A673 (cell line): ENCODE measurements around the gene SIX2. TPM values are rescaled to one million over a fixed set of nuclear protein-coding genes. Genes with fewer than 3 reads are reported as not detected.

Experiments
- BruUV-seq: library from RNA; stranded (reverse); fragments of 400-500 nt; replicated peaks from 2 replicates; lab custom pipeline; 2021; lab: Mats Ljungman, UMichigan
- CTCF ChIA-PET: fragments of 300-600 bp; sonication (Branson Sonifier 250); formaldehyde crosslinking; loops from one replicate; lab custom pipeline; 2022; ENCODE audit warnings: antibody characterized with exemption; lab: Charles Lee
- POLR2A ChIA-PET: fragments of 300-600 bp; sonication (Branson Sonifier 250); formaldehyde crosslinking; loops from one replicate; lab custom pipeline; 2022; ENCODE audit warnings: antibody characterized with exemption; ENCODE audit not compliant: low non-redundant PET; lab: Charles Lee
- DNase-seq: peaks from one replicate; pipeline ENCODE4 v3.0.0-alpha.2; 2015; ENCODE audit warnings: low spot score
- H3K27ac ChIP-seq: fragments of 200-600 bp; sonication (generic); 2 replicates; pipeline ENCODE4 v1.5.1; 2016; ENCODE audit warnings: mixed run types, low read depth, mild to moderate bottlenecking, mixed read lengths, antibody characterized with exemption, low read length; ENCODE audit not compliant: poor library complexity, severe bottlenecking
- H3K27me3 ChIP-seq: fragments of 200-600 bp; sonication (generic); replicated peaks from 2 replicates; pipeline ENCODE4 v1.6.1; 2017; ENCODE audit warnings: mixed run types, low read depth, mild to moderate bottlenecking, mixed read lengths, antibody characterized with exemption, low read length; ENCODE audit not compliant: insufficient read depth, poor library complexity
- H3K36me3 ChIP-seq: fragments of 200-600 bp; sonication (generic); 2 replicates; pipeline ENCODE4 v1.6.1; 2016; ENCODE audit warnings: mixed run types, mild to moderate bottlenecking, mixed read lengths, antibody characterized with exemption, low read length; ENCODE audit not compliant: insufficient read depth, poor library complexity, severe bottlenecking
- H3K4me1 ChIP-seq: fragments of 200-600 bp; sonication (generic); 2 replicates; pipeline ENCODE4 v1.6.1; 2017; ENCODE audit warnings: mixed run types, mild to moderate bottlenecking, mixed read lengths, antibody characterized with exemption, low read length; ENCODE audit not compliant: insufficient read depth, poor library complexity, severe bottlenecking
- H3K4me3 ChIP-seq: fragments of 200-600 bp; sonication (generic); 2 replicates; pipeline ENCODE4 v1.5.1; 2016; ENCODE audit warnings: low read depth, mixed run types, mild to moderate bottlenecking, mixed read lengths, low read length; ENCODE audit not compliant: poor library complexity, severe bottlenecking
- H3K9me3 ChIP-seq: fragments of 200-600 bp; sonication (generic); 2 replicates; pipeline ENCODE4 v1.6.1; 2016; ENCODE audit warnings: mixed run types, low read depth, mild to moderate bottlenecking, mixed read lengths, antibody characterized with exemption, low read length; ENCODE audit not compliant: poor library complexity, severe bottlenecking
- EZH2 ChIP-seq: fragments of 200-600 bp; sonication (generic); IDR thresholded peaks from 2 replicates; pipeline ENCODE4 v1.6.1; 2017; ENCODE audit warnings: borderline replicate concordance, low read depth, mild to moderate bottlenecking, mixed read lengths, antibody characterized with exemption, low read length; ENCODE audit not compliant: poor library complexity, severe bottlenecking
- intact Hi-C: fragments of 100-400 bp; cut with micrococcal nuclease; formaldehyde crosslinking; loops from one replicate; pipeline ENCODE4 v1.10.0; 2022; ENCODE audit not compliant: unreplicated experiment
- total RNA-seq: library from RNA; stranded (reverse); gene quantifications from 2 replicates; pipeline ENCODE4 v1.2.3, GENCODE V29; 2021
- TF ChIP-seq, protein P1 (sequence below): fragments of 300-800, 200-600 bp; sonication (generic); conservative IDR thresholded peaks from 2 replicates; pipeline ENCODE4 v1.5.1; 2017; ENCODE audit warnings: low read depth, mild to moderate bottlenecking, antibody characterized with exemption, low read length, moderate library complexity, mixed read lengths

The SIX2 gene
- total RNA-seq, 1 experiment from 2014 or later, result not detected

DNA sequence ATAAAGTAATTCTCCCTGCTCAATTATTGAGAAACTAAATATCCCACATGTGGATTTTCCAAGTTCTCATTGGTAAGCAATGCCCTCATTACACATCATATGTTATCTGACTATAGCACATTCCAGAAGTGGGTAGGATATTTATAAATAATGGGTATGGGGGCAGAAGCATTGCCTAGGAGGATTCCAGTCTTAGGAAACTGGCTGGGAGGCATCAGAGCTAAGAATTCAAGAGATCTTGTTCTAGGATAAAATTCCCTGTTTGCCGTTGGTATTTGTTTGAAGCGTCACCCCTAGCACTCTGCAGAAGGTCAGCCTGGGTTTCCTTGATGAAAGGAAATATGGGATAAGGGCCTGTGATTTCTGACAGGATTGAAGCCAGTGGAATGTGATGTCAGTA, 20.1 kb downstream of the SIX2 start:
- peaks cover 26% of the 10 kb centered on the region for H3K27me3 ChIP-seq
- H3K9me3 ChIP-seq, result peaks cover 11% of the 10 kb centered on the region
- DNase-seq, result no peak
- H3K4me3 ChIP-seq, result no peak overlapping the region
- H3K36me3 ChIP-seq, result no peaks in the 10 kb centered on the region
- ChIA-PET POLR2A (no interaction called here), CTCF (no interaction called here)
- no peak overlapping the region for H3K27ac ChIP-seq
- BruUV-seq, result no TSS peak
- intact Hi-C loops, result no loop called here
- no peaks in the 10 kb centered on the region for H3K4me1 ChIP-seq
- TF ChIP-seq EZH2, result no peak
- TF ChIP-seq, protein P1, sequence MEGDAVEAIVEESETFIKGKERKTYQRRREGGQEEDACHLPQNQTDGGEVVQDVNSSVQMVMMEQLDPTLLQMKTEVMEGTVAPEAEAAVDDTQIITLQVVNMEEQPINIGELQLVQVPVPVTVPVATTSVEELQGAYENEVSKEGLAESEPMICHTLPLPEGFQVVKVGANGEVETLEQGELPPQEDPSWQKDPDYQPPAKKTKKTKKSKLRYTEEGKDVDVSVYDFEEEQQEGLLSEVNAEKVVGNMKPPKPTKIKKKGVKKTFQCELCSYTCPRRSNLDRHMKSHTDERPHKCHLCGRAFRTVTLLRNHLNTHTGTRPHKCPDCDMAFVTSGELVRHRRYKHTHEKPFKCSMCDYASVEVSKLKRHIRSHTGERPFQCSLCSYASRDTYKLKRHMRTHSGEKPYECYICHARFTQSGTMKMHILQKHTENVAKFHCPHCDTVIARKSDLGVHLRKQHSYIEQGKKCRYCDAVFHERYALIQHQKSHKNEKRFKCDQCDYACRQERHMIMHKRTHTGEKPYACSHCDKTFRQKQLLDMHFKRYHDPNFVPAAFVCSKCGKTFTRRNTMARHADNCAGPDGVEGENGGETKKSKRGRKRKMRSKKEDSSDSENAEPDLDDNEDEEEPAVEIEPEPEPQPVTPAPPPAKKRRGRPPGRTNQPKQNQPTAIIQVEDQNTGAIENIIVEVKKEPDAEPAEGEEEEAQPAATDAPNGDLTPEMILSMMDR, result no peak

DNA sequence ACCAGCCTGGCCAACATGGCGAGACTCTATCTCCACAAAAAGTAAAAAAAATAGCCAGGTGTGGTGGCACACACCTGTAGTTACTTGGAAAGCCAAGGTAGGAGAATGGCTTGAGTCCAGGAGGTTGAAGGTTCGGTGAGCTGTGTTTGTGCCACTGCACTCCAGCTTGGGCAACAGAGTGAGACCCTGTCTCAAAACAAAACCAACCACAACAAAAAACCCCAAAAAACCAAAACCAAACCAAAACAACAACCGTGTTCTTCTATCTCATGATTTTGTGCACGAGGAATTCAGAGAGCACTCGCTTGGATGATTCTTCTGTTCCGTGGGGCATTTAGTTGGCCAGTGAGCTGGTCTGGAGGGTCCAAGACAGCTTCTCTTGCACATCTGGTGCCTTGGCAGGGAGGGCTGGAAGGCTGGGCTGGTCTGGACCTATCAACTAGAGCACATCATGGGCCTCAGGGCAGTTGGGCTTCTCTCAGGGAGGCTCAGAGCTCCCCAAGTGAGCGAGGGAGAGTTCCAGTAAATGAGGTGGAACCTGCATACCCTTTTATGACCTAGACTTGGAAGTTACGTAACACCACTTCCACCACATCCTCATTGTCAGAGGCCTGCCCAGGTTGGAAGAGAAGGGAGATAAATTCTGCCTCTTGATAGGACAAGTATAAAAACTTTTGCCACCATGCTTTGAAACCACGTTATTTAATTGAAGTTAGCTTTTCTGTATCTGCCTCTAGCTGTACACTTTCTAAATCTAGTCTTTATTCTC, 25.2 kb downstream of the SIX2 start:
- no peak overlapping the region for H3K27ac ChIP-seq
- no peak for DNase-seq
- TF ChIP-seq, protein P1, result no peak
- no peak for TF ChIP-seq EZH2
- no peak overlapping the region for H3K4me3 ChIP-seq
- ChIA-PET CTCF (no interaction called here), POLR2A (no interaction called here)
- no peaks in the 10 kb centered on the region for H3K36me3 ChIP-seq
- BruUV-seq, result no TSS peak
- no peaks in the 10 kb centered on the region for H3K27me3 ChIP-seq
- no peaks in the 10 kb centered on the region for H3K4me1 ChIP-seq
- intact Hi-C loops, result no loop called here
- H3K9me3 ChIP-seq, result peaks cover 11% of the 10 kb centered on the region

DNA sequence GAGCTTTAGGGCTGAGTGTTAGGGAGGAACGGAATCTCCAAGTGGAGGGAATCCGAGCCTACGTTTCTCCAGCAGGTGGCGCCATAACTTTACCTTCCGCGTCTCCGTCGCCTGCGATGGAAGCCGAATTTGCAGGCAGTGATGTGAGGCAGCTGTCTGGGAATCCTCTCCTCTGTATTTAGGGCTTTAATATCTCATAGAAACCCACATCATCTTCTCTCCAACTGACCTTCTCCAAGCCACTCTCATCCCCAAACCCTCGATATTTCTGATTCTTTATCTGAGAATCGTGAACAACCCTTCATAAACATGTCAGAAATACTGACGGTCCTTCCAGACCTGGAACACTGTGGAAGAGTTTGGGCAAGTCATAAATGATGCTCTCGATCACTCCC, 27.5 kb downstream of the SIX2 start:
- no peak overlapping the region for H3K4me3 ChIP-seq
- peak; percentile 85 for DNase-seq
- no peaks in the 10 kb centered on the region for H3K9me3 ChIP-seq
- H3K27me3 ChIP-seq, result no peaks in the 10 kb centered on the region
- ChIA-PET POLR2A (no interaction called here), CTCF (interaction anchor here (0.7 to 1.6 kb wide), 6 partner anchors 26 to 595 kb away, joined by 3 to 10 read pairs (median 4); partner anchors contain the start of gene SIX2)
- no peaks in the 10 kb centered on the region for H3K36me3 ChIP-seq
- no peaks in the 10 kb centered on the region for H3K4me1 ChIP-seq
- no TSS peak for BruUV-seq
- intact Hi-C loops, result loop anchor here (1.0 kb wide), 2 partner anchors 513 to 597 kb away; no protein-coding TSS in a partner anchor
- H3K27ac ChIP-seq, result no peak overlapping the region
- TF ChIP-seq, protein P1, result peak; percentile 86
- TF ChIP-seq EZH2, result no peak
